HepG2 (cell line): ENCODE results near the gene DGAT2. TPM values are rescaled to one million over a fixed set of nuclear protein-coding genes. Genes with fewer than 3 reads are reported as not detected.

ENCODE experiments used
- ATF7-NPFF ChIP-seq: sonication (generic); formaldehyde crosslinking; IDR thresholded peaks from 2 replicates; pipeline ENCODE4 v1.8.1; 2023; ENCODE audit warnings: mild to moderate bottlenecking, low read depth, missing genetic modification reagents, moderate library complexity
- BHLHE40 ChIP-seq: IDR thresholded peaks from 2 replicates; pipeline ENCODE4 v1.6.1; 2011; ENCODE audit warnings: low read length, improper control_type of control experiment
- HOXA9 ChIP-seq: sonication (generic); formaldehyde crosslinking; IDR thresholded peaks from 2 replicates; pipeline ENCODE4 v1.8.1; 2022; ENCODE audit warnings: missing genetic modification reagents, mild to moderate bottlenecking, moderate library complexity, borderline replicate concordance
- RNF2 ChIP-seq: fragments of 450-650 bp; conservative IDR thresholded peaks from 2 replicates; pipeline ENCODE4 v1.6.1; 2016; ENCODE audit warnings: low read depth
- SAFB2 ChIP-seq: sonication (generic); formaldehyde crosslinking; IDR thresholded peaks from 2 replicates; pipeline ENCODE4 v1.5.1; 2020; ENCODE audit warnings: missing genetic modification reagents, low read depth, mild to moderate bottlenecking, borderline replicate concordance
- SAP130 ChIP-seq: IDR thresholded peaks from 2 replicates; pipeline ENCODE4 v1.6.1; 2016; ENCODE audit warnings: low read depth
- SP140L ChIP-seq: sonication (generic); formaldehyde crosslinking; IDR thresholded peaks from 2 replicates; pipeline ENCODE4 v1.4.0; 2020; ENCODE audit warnings: missing genetic modification reagents, borderline replicate concordance
- TAF1 ChIP-seq: sonication (generic); formaldehyde crosslinking; IDR thresholded peaks from 2 replicates; pipeline ENCODE4 v1.4.0; 2020; ENCODE audit warnings: missing genetic modification reagents
- TBX3 ChIP-seq: fragments of 450-650 bp; IDR thresholded peaks from 2 replicates; pipeline ENCODE4 v1.6.1; 2017; ENCODE audit warnings: antibody characterized with exemption, mild to moderate bottlenecking, inconsistent platforms, borderline replicate concordance
- ZNF124 ChIP-seq: sonication (generic); formaldehyde crosslinking; IDR thresholded peaks from 2 replicates; pipeline ENCODE4 v1.4.0; 2020; ENCODE audit warnings: missing genetic modification reagents
- ZNF235 ChIP-seq: sonication (generic); formaldehyde crosslinking; IDR thresholded peaks from 2 replicates; pipeline ENCODE4 v1.8.1; 2023; ENCODE audit warnings: mild to moderate bottlenecking, missing genetic modification reagents, borderline replicate concordance
- ZNF382 ChIP-seq: sonication (generic); formaldehyde crosslinking; IDR thresholded peaks from 2 replicates; pipeline ENCODE4 v1.5.0; 2020; ENCODE audit warnings: missing genetic modification reagents, mild to moderate bottlenecking, borderline replicate concordance
- ZNF484 ChIP-seq: sonication (generic); formaldehyde crosslinking; IDR thresholded peaks from 2 replicates; pipeline ENCODE4 v1.5.1; 2020; ENCODE audit warnings: mild to moderate bottlenecking, low read depth, missing genetic modification reagents, borderline replicate concordance
- ZNF501 ChIP-seq: sonication (generic); formaldehyde crosslinking; IDR thresholded peaks from 2 replicates; pipeline ENCODE4 v1.5.1; 2020; ENCODE audit warnings: mild to moderate bottlenecking, moderate library complexity, missing genetic modification reagents
- ZNF672 ChIP-seq: sonication (generic); formaldehyde crosslinking; IDR thresholded peaks from 2 replicates; pipeline ENCODE4 v1.8.1; 2022; ENCODE audit warnings: missing genetic modification reagents
- ZNF674 ChIP-seq: sonication (generic); formaldehyde crosslinking; IDR thresholded peaks from 2 replicates; pipeline ENCODE4 v1.5.0; 2020; ENCODE audit warnings: low read depth, mild to moderate bottlenecking, missing genetic modification reagents
- ZNF720 ChIP-seq: sonication (generic); formaldehyde crosslinking; IDR thresholded peaks from 2 replicates; pipeline ENCODE4 v1.4.0; 2020; ENCODE audit warnings: missing genetic modification reagents
- ZNF883 ChIP-seq: sonication (generic); formaldehyde crosslinking; IDR thresholded peaks from 2 replicates; pipeline ENCODE4 v1.5.1; 2020; ENCODE audit warnings: mild to moderate bottlenecking, missing genetic modification reagents; ENCODE audit errors: not compliant biosample characterization
- polyA plus RNA-seq, 8 experiments: library from polyadenylated mRNA; depleted of rRNA in 3 of 8; stranded (reverse) in 7 of 8; unstranded in 1 of 8; fragments of >200 nt; fragmentation: Illumina TruSeq in 4 of 8; extraction: Trizol in 4 of 8; gene quantifications; 2 replicates each; pipeline versions ENCODE4 v1.2.1 to v1.2.3, GENCODE V29; 2011 to 2016; ENCODE audit warnings: low read depth in 4 of 8, missing spikeins in 1 of 8, mixed read lengths in 1 of 8; ENCODE audit not compliant: insufficient read depth in 1 of 8
- total RNA-seq, 5 experiments: library from RNA; depleted of rRNA; stranded (reverse); fragments of >200 nt; fragmentation: Illumina TruSeq; extraction: Trizol; gene quantifications; 2 replicates each; pipeline ENCODE4 v1.2.3, GENCODE V29; 2016; ENCODE audit warnings: low read depth in 1 of 5
- TF ChIP-seq, protein P1 (sequence below): sonication (generic); formaldehyde crosslinking; IDR thresholded peaks from 2 replicates; pipeline ENCODE4 v1.4.0; 2020; ENCODE audit warnings: missing genetic modification reagents
- TF ChIP-seq, protein P2 (sequence below): sonication (generic); formaldehyde crosslinking; IDR thresholded peaks from 2 replicates; pipeline ENCODE4 v1.5.0; 2020; ENCODE audit warnings: mild to moderate bottlenecking, missing genetic modification reagents
- TF ChIP-seq, protein P3 (sequence below): IDR thresholded peaks from 2 replicates; pipeline ENCODE4 v1.6.1; 2016; ENCODE audit warnings: missing compliant biosample characterization, missing genetic modification reagents, borderline replicate concordance
- TF ChIP-seq, protein P4 (sequence below): sonication (generic); formaldehyde crosslinking; conservative IDR thresholded peaks from 2 replicates; pipeline ENCODE4 v1.4.0; 2020; ENCODE audit warnings: missing genetic modification reagents
- TF ChIP-seq, protein P5 (sequence below): sonication (generic); formaldehyde crosslinking; conservative IDR thresholded peaks from 2 replicates; pipeline ENCODE4 v1.8.0; 2022; ENCODE audit warnings: mild to moderate bottlenecking, moderate library complexity, missing genetic modification reagents
- TF ChIP-seq, protein P6 (sequence below): sonication (generic); formaldehyde crosslinking; IDR thresholded peaks from 2 replicates; pipeline ENCODE4 v1.8.1; 2023; ENCODE audit warnings: mild to moderate bottlenecking, missing genetic modification reagents, borderline replicate concordance

The DGAT2 gene
- total and polyA plus RNA-seq, 2 of the 13 experiments (the other 11 are each of a cell fraction or from before 2014, with no cell fraction given), result 39.0 to 65.6 TPM

DNA sequence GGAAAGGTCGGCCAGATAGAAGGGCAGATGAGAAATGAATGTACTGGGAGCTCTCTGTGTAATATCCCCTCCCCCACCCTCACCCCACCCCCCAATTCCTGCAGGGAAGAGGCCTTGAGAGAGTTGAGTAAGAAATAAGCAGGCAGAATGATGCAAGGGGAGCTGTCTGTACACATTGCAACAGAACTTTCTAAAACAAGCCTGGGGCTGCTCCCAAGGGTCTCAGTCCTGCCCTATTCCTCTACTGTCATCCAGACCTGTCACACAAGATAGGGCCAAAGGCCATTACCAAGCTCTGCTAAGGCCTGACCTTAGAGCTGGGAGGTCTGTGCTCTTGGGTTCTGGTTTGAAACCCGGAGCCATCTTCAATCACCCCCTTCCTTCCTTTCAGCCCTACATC, 5.7 kb upstream of the DGAT2 start (continued):
- TF ChIP-seq ZNF124 (CRISPR knock-in tag) (no peak), ZNF484 (CRISPR knock-in tag) (no peak), SP140L (no peak), RNF2 (no peak), SAFB2 (CRISPR knock-in tag) (no peak), ZNF672 (CRISPR knock-in tag) (no peak), ZNF883 (CRISPR knock-in tag) (no peak), ZNF720 (CRISPR knock-in tag) (no peak), ZNF674 (no peak), ZNF501 (CRISPR knock-in tag) (no peak), BHLHE40 (no peak), HOXA9 (CRISPR knock-in tag) (no peak), ZNF235 (CRISPR knock-in tag) (no peak), SAP130 (CRISPR knock-in tag) (peak; percentile 63), TAF1 (CRISPR knock-in tag) (no peak), TBX3 (no peak), ZNF382 (CRISPR knock-in tag) (no peak), ATF7-NPFF (CRISPR knock-in tag) (no peak)
- TF ChIP-seq, protein P1, sequence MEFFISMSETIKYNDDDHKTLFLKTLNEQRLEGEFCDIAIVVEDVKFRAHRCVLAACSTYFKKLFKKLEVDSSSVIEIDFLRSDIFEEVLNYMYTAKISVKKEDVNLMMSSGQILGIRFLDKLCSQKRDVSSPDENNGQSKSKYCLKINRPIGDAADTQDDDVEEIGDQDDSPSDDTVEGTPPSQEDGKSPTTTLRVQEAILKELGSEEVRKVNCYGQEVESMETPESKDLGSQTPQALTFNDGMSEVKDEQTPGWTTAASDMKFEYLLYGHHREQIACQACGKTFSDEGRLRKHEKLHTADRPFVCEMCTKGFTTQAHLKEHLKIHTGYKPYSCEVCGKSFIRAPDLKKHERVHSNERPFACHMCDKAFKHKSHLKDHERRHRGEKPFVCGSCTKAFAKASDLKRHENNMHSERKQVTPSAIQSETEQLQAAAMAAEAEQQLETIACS (CRISPR knock-in tag), result no peak
- TF ChIP-seq, protein P2, sequence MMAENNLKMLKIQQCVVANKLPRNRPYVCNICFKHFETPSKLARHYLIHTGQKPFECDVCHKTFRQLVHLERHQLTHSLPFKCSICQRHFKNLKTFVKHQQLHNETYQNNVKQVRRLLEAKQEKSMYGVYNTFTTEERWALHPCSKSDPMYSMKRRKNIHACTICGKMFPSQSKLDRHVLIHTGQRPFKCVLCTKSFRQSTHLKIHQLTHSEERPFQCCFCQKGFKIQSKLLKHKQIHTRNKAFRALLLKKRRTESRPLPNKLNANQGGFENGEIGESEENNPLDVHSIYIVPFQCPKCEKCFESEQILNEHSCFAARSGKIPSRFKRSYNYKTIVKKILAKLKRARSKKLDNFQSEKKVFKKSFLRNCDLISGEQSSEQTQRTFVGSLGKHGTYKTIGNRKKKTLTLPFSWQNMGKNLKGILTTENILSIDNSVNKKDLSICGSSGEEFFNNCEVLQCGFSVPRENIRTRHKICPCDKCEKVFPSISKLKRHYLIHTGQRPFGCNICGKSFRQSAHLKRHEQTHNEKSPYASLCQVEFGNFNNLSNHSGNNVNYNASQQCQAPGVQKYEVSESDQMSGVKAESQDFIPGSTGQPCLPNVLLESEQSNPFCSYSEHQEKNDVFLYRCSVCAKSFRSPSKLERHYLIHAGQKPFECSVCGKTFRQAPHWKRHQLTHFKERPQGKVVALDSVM (CRISPR knock-in tag), result no peak
- TF ChIP-seq, protein P3, sequence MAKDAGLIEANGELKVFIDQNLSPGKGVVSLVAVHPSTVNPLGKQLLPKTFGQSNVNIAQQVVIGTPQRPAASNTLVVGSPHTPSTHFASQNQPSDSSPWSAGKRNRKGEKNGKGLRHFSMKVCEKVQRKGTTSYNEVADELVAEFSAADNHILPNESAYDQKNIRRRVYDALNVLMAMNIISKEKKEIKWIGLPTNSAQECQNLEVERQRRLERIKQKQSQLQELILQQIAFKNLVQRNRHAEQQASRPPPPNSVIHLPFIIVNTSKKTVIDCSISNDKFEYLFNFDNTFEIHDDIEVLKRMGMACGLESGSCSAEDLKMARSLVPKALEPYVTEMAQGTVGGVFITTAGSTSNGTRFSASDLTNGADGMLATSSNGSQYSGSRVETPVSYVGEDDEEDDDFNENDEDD (CRISPR knock-in tag), result no peak
- TF ChIP-seq, protein P4, sequence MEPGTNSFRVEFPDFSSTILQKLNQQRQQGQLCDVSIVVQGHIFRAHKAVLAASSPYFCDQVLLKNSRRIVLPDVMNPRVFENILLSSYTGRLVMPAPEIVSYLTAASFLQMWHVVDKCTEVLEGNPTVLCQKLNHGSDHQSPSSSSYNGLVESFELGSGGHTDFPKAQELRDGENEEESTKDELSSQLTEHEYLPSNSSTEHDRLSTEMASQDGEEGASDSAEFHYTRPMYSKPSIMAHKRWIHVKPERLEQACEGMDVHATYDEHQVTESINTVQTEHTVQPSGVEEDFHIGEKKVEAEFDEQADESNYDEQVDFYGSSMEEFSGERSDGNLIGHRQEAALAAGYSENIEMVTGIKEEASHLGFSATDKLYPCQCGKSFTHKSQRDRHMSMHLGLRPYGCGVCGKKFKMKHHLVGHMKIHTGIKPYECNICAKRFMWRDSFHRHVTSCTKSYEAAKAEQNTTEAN (CRISPR knock-in tag), result no peak
- TF ChIP-seq, protein P5, sequence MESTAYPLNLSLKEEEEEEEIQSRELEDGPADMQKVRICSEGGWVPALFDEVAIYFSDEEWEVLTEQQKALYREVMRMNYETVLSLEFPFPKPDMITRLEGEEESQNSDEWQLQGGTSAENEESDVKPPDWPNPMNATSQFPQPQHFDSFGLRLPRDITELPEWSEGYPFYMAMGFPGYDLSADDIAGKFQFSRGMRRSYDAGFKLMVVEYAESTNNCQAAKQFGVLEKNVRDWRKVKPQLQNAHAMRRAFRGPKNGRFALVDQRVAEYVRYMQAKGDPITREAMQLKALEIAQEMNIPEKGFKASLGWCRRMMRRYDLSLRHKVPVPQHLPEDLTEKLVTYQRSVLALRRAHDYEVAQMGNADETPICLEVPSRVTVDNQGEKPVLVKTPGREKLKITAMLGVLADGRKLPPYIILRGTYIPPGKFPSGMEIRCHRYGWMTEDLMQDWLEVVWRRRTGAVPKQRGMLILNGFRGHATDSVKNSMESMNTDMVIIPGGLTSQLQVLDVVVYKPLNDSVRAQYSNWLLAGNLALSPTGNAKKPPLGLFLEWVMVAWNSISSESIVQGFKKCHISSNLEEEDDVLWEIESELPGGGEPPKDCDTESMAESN (CRISPR knock-in tag), result peak; percentile 65; the same call in 1 of the 2 replicates
- TF ChIP-seq, protein P6, sequence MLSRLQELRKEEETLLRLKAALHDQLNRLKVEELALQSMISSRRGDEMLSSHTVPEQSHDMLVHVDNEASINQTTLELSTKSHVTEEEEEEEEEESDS, result no peak
